ENCODE results near the gene MST1R.

The MST1R gene

DNA sequence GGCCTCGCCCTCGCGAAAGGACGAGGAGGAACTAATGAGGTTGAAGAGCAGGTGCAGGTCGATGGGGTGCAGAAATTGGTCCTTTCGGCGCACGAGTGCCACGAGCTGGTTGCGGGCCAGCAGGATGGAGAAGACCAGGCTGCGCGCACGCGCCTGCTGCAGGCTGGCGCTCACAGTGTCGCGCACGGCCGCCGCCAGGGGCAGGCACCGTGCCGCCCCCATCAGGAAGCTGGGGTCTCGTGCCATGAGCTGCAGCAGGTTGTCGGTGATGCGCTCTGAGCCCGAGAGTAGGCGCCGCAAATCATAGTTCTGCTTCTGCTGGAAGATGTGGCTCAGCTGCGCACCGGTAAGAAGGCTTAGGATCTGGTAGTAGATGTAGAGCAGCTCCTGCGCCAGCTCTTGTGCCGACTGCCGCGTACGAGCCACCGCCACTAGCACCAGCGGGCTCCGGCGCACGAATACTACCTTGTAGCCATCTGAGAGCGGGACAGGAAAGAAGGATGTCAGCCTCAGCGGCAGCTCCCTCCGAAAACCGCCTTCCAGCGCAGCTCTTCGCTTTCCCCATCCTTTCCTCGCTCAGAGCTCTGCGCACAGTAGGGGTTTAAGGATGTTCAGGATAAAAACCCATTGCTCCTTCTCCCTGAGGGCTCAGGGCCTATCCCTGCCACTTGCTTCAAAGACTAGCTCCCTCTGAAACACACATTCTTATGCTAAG lies 6.9 kb upstream of the MST1R start:
- no peak for ATAC-seq
- TF ChIP-seq ESRRG (CRISPR knock-in tag; IDR thresholded peaks at IDR 0.05), result no peak
- TF ChIP-seq CSDC2 (CRISPR knock-in tag; IDR thresholded peaks at IDR 0.05), result no peak
- TF ChIP-seq ISL1 (CRISPR knock-in tag; IDR thresholded peaks at IDR 0.05), result no peak
- TF ChIP-seq PATZ1 (CRISPR knock-in tag; IDR thresholded peaks at IDR 0.05; ENCODE audit: borderline replicate concordance), result no peak
- TF ChIP-seq TOX (CRISPR knock-in tag; IDR thresholded peaks at IDR 0.05; ENCODE audit: borderline replicate concordance), result no peak
- no peak for TF ChIP-seq ZNF565 (CRISPR knock-in tag; conservative IDR thresholded peaks at IDR 0.05; ENCODE audit: low read depth)
- TF ChIP-seq, protein P1, sequence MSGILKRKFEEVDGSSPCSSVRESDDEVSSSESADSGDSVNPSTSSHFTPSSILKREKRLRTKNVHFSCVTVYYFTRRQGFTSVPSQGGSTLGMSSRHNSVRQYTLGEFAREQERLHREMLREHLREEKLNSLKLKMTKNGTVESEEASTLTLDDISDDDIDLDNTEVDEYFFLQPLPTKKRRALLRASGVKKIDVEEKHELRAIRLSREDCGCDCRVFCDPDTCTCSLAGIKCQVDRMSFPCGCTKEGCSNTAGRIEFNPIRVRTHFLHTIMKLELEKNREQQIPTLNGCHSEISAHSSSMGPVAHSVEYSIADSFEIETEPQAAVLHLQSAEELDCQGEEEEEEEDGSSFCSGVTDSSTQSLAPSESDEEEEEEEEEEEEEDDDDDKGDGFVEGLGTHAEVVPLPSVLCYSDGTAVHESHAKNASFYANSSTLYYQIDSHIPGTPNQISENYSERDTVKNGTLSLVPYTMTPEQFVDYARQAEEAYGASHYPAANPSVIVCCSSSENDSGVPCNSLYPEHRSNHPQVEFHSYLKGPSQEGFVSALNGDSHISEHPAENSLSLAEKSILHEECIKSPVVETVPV (CRISPR knock-in tag; IDR thresholded peaks at IDR 0.05), result no peak
- TF ChIP-seq ZNF70 (CRISPR knock-in tag; IDR thresholded peaks at IDR 0.05), result no peak
- TF ChIP-seq ZNF8 (CRISPR knock-in tag; IDR thresholded peaks at IDR 0.05), result no peak
- TF ChIP-seq TCF4 (CRISPR knock-in tag; IDR thresholded peaks at IDR 0.05; ENCODE audit: borderline replicate concordance), result no peak
- TF ChIP-seq, protein P2, sequence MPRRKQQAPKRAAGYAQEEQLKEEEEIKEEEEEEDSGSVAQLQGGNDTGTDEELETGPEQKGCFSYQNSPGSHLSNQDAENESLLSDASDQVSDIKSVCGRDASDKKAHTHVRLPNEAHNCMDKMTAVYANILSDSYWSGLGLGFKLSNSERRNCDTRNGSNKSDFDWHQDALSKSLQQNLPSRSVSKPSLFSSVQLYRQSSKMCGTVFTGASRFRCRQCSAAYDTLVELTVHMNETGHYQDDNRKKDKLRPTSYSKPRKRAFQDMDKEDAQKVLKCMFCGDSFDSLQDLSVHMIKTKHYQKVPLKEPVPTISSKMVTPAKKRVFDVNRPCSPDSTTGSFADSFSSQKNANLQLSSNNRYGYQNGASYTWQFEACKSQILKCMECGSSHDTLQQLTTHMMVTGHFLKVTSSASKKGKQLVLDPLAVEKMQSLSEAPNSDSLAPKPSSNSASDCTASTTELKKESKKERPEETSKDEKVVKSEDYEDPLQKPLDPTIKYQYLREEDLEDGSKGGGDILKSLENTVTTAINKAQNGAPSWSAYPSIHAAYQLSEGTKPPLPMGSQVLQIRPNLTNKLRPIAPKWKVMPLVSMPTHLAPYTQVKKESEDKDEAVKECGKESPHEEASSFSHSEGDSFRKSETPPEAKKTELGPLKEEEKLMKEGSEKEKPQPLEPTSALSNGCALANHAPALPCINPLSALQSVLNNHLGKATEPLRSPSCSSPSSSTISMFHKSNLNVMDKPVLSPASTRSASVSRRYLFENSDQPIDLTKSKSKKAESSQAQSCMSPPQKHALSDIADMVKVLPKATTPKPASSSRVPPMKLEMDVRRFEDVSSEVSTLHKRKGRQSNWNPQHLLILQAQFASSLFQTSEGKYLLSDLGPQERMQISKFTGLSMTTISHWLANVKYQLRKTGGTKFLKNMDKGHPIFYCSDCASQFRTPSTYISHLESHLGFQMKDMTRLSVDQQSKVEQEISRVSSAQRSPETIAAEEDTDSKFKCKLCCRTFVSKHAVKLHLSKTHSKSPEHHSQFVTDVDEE (CRISPR knock-in tag; IDR thresholded peaks at IDR 0.05), result no peak
- TF ChIP-seq CREB5 (CRISPR knock-in tag; IDR thresholded peaks at IDR 0.05; ENCODE audit: low read depth), result no peak
- TF ChIP-seq BACH2 (CRISPR knock-in tag; IDR thresholded peaks at IDR 0.05; ENCODE audit: borderline replicate concordance), result no peak
- no peak for TF ChIP-seq ZFP30 (CRISPR knock-in tag; IDR thresholded peaks at IDR 0.05)
- TF ChIP-seq RARB (CRISPR knock-in tag; IDR thresholded peaks at IDR 0.05), result no peak
- TF ChIP-seq ZC3H10 (CRISPR knock-in tag; IDR thresholded peaks at IDR 0.05), result no peak
- no peak for TF ChIP-seq GLIS3 (CRISPR knock-in tag; IDR thresholded peaks at IDR 0.05)

DNA sequence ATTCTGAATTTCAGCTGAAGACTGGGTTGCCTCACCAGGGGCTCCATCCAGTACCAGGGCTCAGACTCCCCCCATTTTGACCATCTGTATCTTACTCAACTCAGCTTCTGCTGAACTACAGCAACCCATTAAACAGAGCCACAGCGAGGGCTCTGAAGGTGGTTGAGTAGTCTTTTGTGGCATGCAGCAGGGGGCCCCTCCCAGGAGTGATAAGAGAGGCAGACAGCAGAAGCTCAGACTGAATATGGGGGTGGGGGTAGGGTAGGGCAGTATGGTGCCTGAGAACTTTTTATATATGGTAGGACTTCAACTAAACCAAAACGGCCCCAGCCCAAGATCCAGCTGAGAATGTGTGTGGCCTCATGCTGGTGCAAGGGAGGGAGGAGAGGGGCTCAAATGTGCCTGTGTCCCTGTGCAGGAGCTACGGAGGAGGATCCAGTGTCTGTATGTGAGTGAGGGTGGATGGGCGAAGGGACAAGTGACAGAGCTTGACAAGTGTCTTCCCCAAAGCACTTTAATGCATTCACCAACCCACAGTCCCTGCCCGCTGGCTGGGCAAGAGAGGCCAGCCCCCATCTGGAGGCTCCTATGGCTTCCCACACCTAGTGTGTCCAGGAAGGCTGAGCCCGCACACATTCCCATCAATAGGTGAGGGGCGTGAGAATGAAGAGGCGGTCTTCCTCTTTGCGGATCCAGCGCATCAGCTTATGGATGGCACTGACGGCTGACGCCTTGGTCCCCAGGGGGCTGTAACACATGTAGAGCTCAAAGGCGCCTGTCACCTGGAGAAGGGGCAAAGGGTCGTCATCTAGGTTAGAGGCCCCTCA lies 4.9 kb upstream of the MST1R start:
- ATAC-seq, result no peak

GRCh38 chr3:49906073-49906743 lies 2.5 kb upstream of the MST1R start:
- ATAC-seq, result peak; percentile 41; the same call in 2 of the 3 replicates
- TF ChIP-seq POU6F1 (CRISPR knock-in tag; IDR thresholded peaks at IDR 0.05; ENCODE audit: borderline replicate concordance, low read depth), result no peak
- TF ChIP-seq ESRRG (CRISPR knock-in tag; IDR thresholded peaks at IDR 0.05), result no peak
- TF ChIP-seq RARB (CRISPR knock-in tag; IDR thresholded peaks at IDR 0.05), result no peak
- no peak for TF ChIP-seq SNAI2 (CRISPR knock-in tag; IDR thresholded peaks at IDR 0.05)
- no peak for TF ChIP-seq ZFP3 (CRISPR knock-in tag; IDR thresholded peaks at IDR 0.05)
- TF ChIP-seq ZNF70 (CRISPR knock-in tag; IDR thresholded peaks at IDR 0.05), result no peak
- TF ChIP-seq CSDC2 (CRISPR knock-in tag; IDR thresholded peaks at IDR 0.05), result no peak
- TF ChIP-seq BACH2 (CRISPR knock-in tag; IDR thresholded peaks at IDR 0.05; ENCODE audit: borderline replicate concordance), result no peak
- no peak for TF ChIP-seq CREB5 (CRISPR knock-in tag; IDR thresholded peaks at IDR 0.05; ENCODE audit: low read depth)
- TF ChIP-seq, protein P2 (CRISPR knock-in tag; IDR thresholded peaks at IDR 0.05), result no peak
- TF ChIP-seq GLIS3 (CRISPR knock-in tag; IDR thresholded peaks at IDR 0.05), result no peak
- no peak for TF ChIP-seq ISL1 (CRISPR knock-in tag; IDR thresholded peaks at IDR 0.05)
- TF ChIP-seq ZNF8 (CRISPR knock-in tag; IDR thresholded peaks at IDR 0.05), result no peak

More for the DNA sequence above, 4.9 kb upstream of the MST1R start:
- TF ChIP-seq GLIS3 (CRISPR knock-in tag; IDR thresholded peaks at IDR 0.05) (no peak), ISL1 (CRISPR knock-in tag; IDR thresholded peaks at IDR 0.05) (no peak), CSDC2 (CRISPR knock-in tag; IDR thresholded peaks at IDR 0.05) (no peak), ZNF70 (CRISPR knock-in tag; IDR thresholded peaks at IDR 0.05) (no peak), TCF4 (CRISPR knock-in tag; IDR thresholded peaks at IDR 0.05; ENCODE audit: borderline replicate concordance) (no peak), ZNF8 (CRISPR knock-in tag; IDR thresholded peaks at IDR 0.05) (no peak)
